A673 (cell line): ENCODE data around the gene BTBD9.

Source experiments
- CTCF ChIP-seq: fragments of 300-800, 200-600 bp; sonication (generic); conservative IDR thresholded peaks from 2 replicates; pipeline ENCODE4 v1.5.1; 2017; ENCODE audit warnings: low read depth, mild to moderate bottlenecking, antibody characterized with exemption, low read length, moderate library complexity, mixed read lengths
- EZH2 ChIP-seq: fragments of 200-600 bp; sonication (generic); IDR thresholded peaks from 2 replicates; pipeline ENCODE4 v1.6.1; 2017; ENCODE audit warnings: borderline replicate concordance, low read depth, mild to moderate bottlenecking, mixed read lengths, antibody characterized with exemption, low read length; ENCODE audit not compliant: poor library complexity, severe bottlenecking

DNA sequence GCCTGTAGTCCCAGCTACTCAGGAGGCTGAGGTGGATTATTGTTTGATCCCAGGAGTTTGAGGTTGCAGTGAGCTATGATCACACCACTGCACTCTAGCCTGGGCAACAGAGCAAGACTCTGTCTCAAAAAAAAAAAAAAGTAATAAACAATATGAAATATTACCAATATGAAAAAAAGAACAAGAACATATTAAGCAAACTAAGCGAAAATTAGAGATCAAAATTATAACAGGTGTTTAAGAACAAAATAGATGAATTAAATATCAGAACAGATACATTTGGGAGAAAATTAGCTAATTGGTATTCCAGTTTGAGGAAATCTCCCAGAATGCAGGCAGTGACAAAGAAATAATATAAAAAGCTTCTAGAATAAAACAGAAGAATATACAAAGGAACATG, 39.9 kb upstream of the BTBD9 start:
- TF ChIP-seq CTCF (no peak), EZH2 (no peak)
